Activated T-cell treated with anti-CD3 and anti-CD28 coated beads for 1 hour (primary cell): ENCODE measurements around the gene SORCS2.
"Not testable (repeated sequence)": the region's sequence is repeated elsewhere in the genome, so short reads cannot be mapped to it uniquely, and the experiment has no call there.

Experiments
- DNase-seq: peaks from one replicate; pipeline ENCODE4 v3.0.0-alpha.2; 2020; ENCODE audit warnings: low read depth

The SORCS2 gene

DNA sequence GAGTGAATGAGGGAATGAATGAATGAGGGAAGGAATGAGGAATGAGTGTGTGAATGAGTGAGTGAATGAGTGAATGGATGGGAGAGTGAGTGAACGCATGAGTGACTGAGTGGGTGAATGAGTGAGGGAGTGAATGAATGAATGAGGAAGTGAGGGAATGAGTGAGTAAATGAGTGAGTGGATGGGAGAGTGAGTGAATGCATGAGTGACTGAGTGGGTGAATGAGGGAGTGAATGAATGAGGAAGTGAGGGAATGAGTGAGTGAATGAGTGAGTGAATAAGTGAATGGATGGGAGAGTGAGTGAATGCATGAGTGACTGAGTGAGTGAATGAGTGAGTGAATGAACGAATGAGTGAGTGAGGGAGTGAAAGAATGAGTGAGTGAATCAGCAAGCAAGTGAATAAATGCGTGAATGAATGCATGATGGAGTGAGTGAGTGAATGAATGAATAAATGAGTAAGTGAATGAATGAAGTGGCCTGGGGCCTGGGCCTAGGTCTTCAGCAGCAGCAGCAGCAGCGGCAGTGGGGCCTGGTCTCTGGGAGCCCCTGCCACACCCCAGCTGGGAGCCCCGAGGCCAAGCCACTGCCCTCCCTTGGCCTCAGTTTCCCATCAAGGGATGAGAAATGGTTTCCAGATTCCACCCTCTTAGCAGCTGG, 258.6 kb downstream of the SORCS2 start:
- no peak for DNase-seq

DNA sequence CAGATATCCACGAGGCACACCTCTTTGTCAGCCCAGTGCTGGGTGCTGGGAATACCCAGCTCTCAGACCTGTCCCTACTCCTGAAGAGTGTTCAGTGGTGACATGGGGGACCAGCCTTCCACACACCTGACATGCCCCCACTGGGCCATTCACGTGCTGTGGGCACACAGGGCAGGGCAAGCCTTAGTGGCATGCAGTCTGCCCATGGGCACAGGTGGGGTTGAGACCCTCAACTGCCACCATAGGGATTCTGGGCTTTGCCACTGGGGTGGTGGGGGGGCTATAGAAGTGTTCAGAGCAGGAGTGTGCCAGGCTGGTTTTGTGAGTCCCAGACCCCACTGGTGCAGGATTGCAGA, 259.1 kb downstream of the SORCS2 start:
- no peak for DNase-seq

DNA sequence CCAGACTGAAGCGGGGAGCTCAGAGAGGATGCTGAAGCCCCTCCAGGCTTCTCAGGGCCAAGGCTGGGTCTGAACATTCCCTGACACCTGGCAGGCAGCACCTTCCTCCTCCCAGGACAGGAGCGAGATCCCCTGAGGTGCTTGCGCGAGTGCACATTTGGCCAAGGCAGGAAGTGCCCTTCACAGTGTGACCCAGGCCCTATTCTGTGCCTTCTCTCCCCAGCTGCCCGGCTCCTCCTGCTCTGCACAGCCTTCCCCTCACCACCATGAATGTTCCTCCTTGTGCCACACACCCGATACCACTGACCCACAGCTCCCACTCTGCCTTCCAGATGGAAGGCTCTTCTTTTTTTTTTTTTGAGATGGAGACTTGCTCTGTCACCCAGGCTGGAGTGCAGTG, 259.5 kb downstream of the SORCS2 start:
- no peak for DNase-seq

DNA sequence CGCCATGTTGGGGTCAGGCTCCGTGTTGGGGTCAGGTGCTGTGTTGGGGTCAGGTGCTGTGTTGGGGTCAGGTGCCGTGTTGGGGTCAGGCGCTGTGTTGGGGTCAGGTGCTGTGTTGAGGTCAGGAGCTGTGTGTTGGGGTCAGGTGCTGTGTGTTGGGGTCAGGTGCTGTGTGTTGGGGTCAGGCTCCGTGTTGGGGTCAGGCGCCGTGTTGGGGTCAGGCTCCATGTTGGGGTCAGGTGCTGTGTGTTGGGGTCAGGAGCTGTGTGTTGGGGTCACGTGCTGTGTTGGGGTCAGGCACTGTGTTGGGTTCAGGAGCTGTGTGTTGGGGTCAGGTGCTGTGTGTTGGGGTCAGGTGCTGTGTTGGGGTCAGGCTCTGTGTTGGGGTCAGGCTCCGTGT, 260.5 kb downstream of the SORCS2 start:
- DNase-seq = not testable (repeated sequence)

DNA sequence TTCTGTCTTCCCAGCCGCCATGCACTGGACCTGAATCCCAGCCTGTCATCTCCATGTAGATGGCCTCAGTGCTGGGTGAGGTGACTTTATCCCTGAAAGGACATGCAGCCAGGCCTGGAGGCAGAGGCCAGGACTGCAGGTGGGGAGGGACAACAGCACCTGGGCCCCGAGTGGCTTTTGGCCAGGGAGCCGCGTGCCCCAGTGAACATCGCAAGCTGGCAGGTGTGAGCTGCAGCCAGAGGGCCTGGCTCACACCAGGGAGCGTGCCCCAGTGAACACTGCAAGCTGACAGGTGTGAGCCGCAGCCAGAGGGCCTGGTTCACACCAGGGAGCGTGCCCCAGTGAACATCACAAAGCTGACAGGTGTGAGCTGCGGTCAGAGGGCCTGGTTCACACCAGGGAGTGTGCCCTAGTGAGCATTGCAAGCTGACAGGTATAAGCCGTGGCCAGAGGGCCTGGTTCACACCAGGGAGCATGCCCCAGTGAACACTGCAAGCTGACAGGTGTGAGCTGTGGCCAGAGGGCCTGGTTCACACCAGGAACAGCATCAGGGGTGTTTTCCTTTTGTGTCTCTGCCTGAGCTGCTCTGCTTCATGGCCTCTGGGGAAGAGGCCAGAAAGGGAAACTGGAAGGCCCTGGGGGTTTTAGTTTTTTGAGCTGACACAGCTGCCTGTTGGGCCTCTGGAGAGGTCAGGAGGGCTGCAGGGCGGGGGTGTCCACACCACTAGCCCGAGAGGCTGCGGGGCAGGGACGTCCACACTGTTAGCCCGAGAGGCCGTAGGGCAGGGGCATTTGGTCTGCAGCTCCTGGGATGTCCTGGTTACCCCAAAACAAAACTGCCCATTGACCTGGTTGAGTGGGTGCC, 265.1 kb downstream of the SORCS2 start:
- no peak for DNase-seq

DNA sequence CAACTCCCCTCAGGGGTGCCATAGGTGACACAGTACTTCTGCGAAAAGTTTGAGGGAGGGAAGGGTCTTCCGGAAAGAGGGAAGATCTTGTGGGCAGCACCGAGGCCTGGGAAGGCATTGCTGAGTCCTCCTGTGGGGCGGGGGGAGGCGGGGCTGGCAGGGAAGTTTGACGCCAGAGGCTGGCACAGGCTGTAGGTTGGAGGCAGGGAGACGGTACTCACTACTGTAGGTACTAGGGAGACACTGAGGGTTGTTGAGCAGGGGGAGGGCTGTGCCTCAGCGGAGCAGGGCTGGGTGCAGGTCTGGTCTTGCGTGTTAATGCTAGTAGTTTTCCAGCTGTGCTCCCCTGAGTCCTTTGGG, 265.7 kb downstream of the SORCS2 start:
- DNase-seq = no peak

DNA sequence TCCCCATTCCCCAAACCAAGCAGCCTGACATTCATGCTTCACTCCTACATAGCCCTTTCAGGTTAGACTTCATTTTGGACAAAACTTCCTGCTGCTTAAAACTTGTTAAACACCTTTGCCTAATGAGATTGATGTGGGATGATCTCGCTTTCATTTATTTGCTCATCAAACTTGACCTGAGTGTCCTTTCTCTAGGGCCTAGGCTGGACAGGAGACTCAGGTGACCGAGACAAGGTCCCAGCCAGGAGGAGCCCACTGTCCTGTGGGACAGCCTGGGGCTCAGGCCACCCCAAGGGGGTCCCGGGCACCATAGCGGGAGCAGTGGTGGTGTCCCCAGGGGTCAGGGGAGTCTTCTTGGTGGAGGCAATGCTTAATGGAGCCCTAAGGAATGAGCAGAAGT, 266.1 kb downstream of the SORCS2 start:
- no peak for DNase-seq

DNA sequence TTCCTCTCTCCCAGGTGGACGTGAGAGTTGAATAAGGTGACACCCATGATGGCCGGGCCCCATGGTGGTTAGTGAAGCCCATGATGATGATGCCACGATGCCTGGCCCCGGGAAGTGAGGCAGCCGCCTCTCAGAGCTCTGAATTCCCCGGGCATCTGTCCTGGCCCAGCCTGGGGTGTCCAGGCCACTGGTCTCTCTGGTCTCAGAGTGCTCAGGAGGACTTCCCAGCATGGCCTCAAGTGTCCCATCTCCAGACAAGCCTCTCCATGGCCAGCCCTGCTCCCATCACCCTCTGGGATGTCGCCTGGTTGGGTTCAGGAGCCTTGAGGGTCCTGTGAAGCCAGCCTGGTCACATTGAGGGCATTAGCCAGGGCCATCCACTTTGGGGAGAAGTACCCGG, 267.1 kb downstream of the SORCS2 start:
- no peak for DNase-seq

DNA sequence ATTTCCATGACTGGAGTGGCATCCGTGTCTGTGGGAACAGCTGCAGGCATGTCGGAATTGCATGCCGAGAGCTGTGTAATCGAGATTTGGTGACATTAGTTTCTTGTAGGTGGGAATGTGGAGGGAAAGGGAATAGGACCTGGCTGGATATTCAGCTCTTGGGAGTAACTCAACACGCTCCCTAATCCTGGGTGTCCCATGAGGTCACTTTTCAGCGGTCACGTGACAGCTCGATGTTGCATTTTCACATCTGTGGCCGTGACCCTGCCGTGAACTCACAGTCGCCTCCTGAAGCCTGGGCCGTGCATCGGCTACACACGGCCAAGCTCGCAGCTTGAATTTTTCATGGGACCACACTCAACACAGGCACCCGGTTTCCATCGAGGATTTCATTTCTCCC, 268.2 kb downstream of the SORCS2 start:
- no peak for DNase-seq

DNA sequence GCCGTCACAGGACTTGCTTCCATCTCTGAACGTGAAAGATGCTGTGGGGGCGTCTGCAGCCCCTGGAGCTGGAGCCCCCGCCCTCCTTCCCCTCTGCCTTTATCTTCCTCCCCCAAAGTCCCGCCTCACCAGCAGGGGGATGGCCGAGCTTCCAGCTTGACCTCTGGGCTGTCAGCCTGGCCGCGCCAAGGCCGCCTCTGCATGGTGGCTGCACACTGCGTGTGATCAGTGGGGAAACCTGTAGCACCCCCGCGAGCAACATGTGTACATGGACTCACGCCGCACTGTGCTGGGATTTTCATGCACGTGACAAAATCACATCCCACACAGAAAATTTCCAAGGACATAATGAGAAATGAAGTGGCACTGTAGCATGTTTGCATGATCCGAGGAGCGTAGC, 268.9 kb downstream of the SORCS2 start:
- DNase-seq = no peak

DNA sequence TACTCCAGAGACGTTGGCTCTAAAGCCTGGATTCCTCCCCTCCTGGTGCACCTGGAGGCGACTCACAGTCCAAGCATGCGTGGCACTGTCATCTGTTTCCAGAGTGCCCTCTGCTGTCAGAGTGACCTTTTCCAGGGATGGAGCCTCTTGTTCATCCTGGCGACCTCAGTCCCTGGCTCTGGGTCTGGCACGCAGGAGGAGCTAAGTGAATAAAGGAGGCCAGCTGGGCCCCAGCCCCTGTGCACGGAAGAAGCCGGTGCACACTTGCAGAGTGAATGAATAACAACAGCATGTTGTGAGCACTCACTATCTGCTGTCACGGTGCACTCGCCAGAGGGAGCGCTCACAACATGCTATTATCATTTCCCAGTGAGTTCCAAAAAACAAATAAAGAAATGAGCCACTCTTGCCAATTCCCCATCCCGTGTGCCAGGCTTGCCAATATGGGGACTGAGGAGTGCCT, 270.2 kb downstream of the SORCS2 start:
- no peak for DNase-seq

DNA sequence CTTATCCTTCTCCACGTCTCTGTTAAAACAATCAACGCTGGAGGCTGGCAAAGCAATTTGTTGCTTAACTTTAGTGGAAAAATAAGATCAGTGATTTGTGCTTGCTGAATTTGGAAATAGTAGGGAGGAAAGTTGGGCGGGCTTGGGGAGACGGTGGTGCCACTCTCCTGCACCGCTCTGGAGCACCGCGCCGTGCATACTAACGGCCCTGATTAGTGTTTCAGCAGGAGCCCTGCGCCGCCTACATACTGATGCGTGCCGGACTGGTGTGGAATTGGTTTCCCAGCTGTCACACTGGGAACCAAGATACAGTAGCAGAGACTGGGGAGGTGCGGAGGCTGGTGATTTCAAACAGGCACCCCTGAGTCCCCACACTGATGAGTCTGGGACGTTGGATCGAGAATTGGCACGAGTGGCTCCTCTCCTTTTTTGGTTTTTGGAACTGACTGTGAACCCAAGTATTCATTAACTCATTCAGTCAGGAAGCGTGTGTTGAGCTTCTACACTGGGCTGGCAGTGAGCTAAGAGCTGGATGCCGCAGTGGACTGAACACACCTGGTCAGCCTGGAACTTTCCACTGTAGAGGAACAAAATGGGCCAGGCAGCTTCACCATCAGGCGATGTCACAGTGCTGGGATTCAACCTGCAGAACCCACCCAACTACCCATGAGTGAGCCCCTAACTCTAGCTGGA, 271.4 kb downstream of the SORCS2 start:
- no peak for DNase-seq

DNA sequence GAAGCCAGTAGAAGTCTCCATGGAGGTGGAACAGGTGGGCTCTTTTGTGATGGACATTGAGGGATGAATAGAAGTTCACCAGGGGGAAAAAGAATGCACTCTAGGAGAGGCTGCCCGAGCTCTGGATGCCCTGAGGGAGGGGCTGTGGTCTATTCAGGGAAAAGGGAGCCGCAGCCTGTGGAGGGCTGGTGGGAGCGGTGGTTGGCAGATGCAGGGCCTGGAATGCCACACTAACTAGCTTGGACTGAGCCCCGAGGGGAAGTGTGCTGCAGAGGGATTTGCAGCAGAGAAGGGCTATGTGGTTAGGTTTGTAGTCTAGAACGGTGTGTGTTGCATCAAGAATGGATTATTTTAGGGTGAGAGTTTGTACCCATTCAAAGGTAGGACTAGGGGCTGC, 271.9 kb downstream of the SORCS2 start:
- no peak for DNase-seq

DNA sequence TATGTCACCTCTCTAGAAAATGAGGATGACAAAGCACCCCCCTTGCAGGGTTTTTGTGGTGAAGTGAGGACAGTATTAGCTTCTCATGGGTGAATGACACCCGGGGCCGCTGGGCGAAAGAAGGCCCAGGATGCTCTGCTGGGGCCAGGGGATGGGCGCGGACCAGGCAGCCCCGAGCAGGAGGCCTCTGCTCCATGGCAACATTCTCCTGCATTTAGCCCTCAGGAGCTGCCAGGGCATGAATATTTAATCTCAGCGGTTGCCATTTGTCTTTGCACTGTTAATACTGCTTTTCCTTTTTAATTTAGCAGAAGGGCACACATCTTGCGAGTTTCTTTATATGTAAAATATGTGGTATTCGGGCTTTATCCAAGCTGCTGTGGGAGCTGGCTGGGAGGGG, 272.7 kb downstream of the SORCS2 start:
- no peak for DNase-seq

DNA sequence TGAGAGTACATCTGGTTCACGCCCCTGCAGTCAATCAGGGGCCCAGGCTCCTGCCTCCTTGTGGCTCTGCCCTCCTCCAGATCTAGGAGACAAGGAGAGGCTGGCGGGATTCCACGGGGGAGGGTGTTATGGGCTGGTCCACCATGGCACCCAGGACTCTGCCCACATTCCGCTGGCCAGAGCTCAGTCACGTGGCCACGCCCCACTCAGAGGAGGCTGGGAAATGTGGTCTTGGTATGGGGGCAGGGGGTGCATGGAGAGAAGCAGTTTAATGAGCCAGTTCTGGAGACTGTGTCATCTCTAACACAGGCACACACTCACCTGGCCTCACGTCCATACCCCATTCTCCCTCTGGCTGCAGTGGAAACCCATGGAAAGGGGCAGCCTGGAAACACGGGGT, 273.9 kb downstream of the SORCS2 start:
- no peak for DNase-seq

DNA sequence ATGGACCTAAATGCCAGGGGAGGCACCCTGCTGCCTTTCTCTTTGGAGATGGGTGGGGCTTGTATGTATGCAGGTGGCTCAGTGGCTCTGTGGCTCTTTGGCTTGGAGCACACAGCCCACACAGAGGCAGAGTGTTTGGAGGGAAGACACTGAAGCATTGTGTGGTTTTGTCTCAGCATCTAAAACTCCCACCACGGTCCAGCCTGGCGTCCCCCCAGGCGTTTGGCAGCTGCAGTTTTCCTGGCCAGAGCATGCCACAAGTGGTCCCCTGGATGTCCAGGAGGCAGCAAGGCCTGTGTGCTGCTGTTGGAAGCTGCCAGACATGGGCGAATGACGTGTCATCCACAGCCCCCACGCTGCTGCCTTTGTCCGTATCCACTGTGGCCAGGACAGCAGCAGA, 274.6 kb downstream of the SORCS2 start:
- DNase-seq = no peak

DNA sequence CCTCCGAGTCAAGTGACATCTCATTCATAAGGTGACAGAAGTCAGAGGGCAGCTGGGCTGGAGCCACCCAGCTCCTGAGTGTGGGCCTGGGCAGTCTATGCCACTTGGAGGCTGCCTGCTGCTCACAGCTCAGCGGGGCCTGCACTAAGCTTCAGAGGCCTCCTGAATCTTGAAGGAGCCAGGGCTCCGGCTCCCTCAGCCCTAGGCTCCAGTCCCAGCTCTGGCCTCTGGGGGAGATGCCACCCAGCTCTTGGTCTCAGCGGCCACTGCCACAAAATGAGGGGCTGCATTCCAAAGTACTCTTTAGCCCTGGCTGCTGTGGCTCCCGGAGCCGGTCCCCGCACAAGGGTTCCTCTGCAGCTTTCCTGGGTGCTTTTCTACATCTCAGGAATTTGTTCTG, 275.1 kb downstream of the SORCS2 start:
- no peak for DNase-seq

DNA sequence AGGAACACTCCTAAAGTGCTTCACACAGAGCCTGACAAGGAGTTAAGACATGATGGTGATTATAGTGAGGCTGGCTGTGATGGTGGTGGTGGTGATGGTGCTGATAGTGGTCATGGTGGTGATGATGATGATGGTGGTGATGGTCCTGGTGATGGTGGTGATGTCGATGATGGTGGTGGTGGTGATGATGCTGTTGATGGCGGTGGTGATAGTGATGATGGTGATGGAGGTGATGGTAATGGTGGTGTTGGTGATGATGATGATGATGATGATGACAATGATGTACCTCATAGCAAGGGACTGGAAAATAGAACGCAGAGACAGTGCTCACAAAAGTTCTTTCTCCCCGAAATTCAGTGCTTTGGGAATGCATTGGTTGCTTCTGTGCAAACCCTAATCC, 276.7 kb downstream of the SORCS2 start:
- no peak for DNase-seq

DNA sequence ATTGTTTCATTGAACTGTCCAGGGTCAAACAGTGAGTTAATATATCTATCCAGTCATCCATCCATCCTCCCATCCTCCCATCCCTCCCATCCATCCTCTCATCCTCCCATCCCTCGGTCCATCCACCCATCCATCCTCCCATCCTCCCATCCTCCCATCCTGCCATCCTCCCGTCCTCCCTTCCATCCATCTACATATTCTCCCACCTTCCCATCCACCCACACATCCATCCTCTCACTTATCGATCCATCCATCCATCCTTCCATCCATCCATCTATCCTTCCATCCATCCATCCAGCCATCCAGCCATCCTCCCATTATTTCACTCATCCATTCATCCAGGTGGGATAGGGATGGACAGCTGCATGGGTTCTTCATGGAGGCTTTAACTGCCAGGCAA, 277.8 kb downstream of the SORCS2 start:
- DNase-seq = no peak

DNA sequence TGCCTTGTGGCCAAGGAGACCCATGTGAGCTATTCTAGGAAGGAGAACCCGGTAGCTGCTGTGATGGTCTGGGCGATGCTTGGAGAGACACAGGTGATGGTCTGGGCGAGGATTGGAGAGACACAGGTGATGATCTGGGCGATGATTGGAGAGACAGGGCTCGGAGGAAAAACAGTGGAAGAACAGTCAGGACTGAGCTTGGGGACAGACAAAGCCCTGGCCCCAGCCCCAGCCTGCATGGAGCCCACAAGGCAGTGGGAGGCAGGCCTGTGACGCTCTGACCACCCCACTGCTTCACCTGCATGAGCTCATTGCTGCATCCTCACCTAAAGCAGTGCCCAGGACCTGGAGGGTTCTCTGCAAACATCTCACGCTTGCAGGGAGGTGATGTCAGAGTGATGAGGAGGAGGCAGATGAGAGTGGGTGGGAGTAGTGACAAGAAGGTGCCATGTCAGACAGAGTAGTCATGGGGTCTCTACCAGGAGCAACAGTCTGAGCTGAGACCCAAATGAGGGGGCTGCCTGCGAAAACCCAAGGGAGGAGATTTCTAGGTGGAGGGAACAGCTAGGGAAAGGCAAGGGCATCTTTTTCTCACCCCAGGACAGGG, 278.3 kb downstream of the SORCS2 start:
- no peak for DNase-seq

DNA sequence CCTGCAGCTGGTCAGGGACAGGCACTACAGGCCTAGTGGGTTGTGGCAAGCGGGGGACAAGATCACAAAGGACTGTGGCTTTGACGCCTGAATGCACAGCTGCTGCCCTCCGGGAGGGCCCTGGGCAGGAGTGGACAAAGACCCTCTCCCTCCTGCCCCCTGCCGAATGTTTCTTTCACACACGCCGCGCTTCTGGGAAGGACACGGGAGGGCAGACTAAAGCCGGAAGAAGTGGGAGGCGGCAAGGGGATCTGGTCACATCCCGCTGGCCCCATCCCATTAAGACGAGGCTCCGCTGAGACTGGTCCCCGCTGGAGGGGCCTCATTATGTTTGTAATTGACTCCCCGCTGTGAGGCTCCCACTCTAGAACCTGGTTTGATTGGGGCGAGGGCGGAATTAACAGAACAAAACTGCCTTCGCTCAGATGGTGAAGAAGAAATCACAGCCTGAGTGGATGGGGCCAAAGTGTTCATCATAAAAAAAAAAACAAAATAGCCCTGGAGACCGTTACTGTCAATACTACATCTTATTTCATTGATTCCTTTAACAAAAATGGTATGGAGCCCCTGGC, 280.2 kb downstream of the SORCS2 start:
- no peak for DNase-seq

DNA sequence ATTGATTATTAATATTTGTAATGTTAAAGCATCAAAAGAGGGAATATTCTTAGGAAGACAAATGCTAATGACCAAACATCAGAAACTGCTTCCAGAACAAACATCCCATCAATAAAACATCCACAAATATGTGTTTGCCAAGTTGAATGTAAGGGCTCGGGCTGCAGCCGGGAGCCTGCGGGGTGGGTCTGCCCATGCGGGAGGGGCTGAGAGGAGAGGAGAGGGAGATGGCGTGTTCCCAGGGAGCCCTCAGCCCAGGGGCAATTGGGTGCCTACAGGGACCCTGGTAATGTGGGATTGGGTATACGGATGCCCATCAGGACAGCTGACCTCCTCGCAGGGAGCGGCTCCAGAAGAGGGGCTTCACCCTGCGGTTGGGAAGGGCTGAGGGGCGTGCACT, 280.7 kb downstream of the SORCS2 start:
- DNase-seq = no peak

DNA sequence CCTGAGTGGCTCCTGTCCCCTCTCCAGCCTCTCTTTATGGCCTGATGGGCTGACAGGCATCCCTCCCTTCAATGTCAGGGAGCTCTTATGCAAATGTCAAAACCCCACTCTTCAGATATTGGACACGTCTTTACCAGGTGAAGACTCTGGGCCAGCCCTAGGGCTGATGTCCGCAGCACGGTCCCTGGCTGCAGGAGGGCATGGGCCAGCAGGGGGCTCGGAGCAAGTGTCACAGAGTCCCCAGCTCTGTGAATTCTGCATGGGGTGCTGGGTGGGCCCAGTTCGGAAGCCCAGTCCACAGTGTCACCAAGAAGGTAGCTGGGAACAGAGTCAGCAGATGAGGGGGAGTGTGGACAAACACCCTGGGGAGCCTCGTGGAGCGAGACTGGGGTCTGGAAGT, 282.0 kb downstream of the SORCS2 start:
- DNase-seq = no peak
